ENCODE data around the gene PROM1.

The PROM1 gene

GRCh38 chr4:16051132-16051531 is 32.7 kb downstream of the PROM1 start:
- no peaks in the 10 kb centered on the region for H3K9me3 ChIP-seq (ENCODE audit: severe bottlenecking)
- DNase-seq = no peak
- no peaks in the 10 kb centered on the region for H3K27me3 ChIP-seq (ENCODE audit: insufficient read depth, low read depth, severe bottlenecking)
- no peak overlapping the region for H3K4me3 ChIP-seq (ENCODE audit: low read depth, low read length)
- peaks cover 64% of the 10 kb centered on the region for H3K36me3 ChIP-seq
- TF ChIP-seq CTCF (IDR thresholded peaks at IDR 0.05; ENCODE audit: low read depth, low read length) = no peak
- H3K27ac ChIP-seq = no peak overlapping the region

GRCh38 chr4:16050669-16051068 is 33.2 kb downstream of the PROM1 start:
- no peak overlapping the region for H3K27ac ChIP-seq
- no peaks in the 10 kb centered on the region for H3K9me3 ChIP-seq (ENCODE audit: severe bottlenecking)
- no peak for DNase-seq
- no peak overlapping the region for H3K4me3 ChIP-seq (ENCODE audit: low read depth, low read length)
- peaks cover 63% of the 10 kb centered on the region for H3K36me3 ChIP-seq
- H3K27me3 ChIP-seq (ENCODE audit: insufficient read depth, low read depth, severe bottlenecking) = no peaks in the 10 kb centered on the region
- TF ChIP-seq CTCF (IDR thresholded peaks at IDR 0.05; ENCODE audit: low read depth, low read length) = no peak

- H3K36me3 ChIP-seq = peaks cover 55% of the 10 kb centered on the region
- no peaks in the 10 kb centered on the region for H3K27me3 ChIP-seq (ENCODE audit: insufficient read depth, low read depth, severe bottlenecking)
- H3K9me3 ChIP-seq (ENCODE audit: severe bottlenecking) = no peaks in the 10 kb centered on the region
- no peak for TF ChIP-seq CTCF (IDR thresholded peaks at IDR 0.05; ENCODE audit: low read depth, low read length)
- H3K27ac ChIP-seq = no peak overlapping the region
- DNase-seq = no peak
- no peak overlapping the region for H3K4me3 ChIP-seq (ENCODE audit: low read depth, low read length)
These were observed 35.0 kb downstream of the PROM1 start for GRCh38 chr4:16048619-16049419.

GRCh38 chr4:16045687-16046086 is 38.1 kb downstream of the PROM1 start:
- TF ChIP-seq CTCF (IDR thresholded peaks at IDR 0.05; ENCODE audit: low read depth, low read length) = no peak
- DNase-seq = no peak
- H3K9me3 ChIP-seq (ENCODE audit: severe bottlenecking) = no peaks in the 10 kb centered on the region
- peaks cover 43% of the 10 kb centered on the region for H3K36me3 ChIP-seq
- H3K27ac ChIP-seq = 0 out of 2 replicates have a peak overlapping the region, but pooled peaks have one; percentile 61
- no peaks in the 10 kb centered on the region for H3K27me3 ChIP-seq (ENCODE audit: insufficient read depth, low read depth, severe bottlenecking)
- no peak overlapping the region for H3K4me3 ChIP-seq (ENCODE audit: low read depth, low read length)

- no peaks in the 10 kb centered on the region for H3K9me3 ChIP-seq (ENCODE audit: severe bottlenecking)
- no peak for TF ChIP-seq CTCF (IDR thresholded peaks at IDR 0.05; ENCODE audit: low read depth, low read length)
- DNase-seq = peak; percentile 45
- H3K4me3 ChIP-seq (ENCODE audit: low read depth, low read length) = no peak overlapping the region
- peak overlapping the region; percentile 61 for H3K27ac ChIP-seq
- H3K36me3 ChIP-seq = peaks cover 50% of the 10 kb centered on the region
- no peaks in the 10 kb centered on the region for H3K27me3 ChIP-seq (ENCODE audit: insufficient read depth, low read depth, severe bottlenecking)
These were observed 40.0 kb downstream of the PROM1 start for GRCh38 chr4:16043642-16044498.
